A549 (cell line): Measurements from ENCODE around the gene PECR. TPM values are rescaled to one million over a fixed set of nuclear protein-coding genes. Genes with fewer than 3 reads are reported as not detected.

Source experiments
- ATAC-seq, 2 experiments: fragments of 200-7000 bp in 1 of 2; fragments of >200 bp in 1 of 2; cut with Nextera tagmentation in 1 of 2; cut with Tn5 transposase in 1 of 2; 3 replicates each; pipeline versions ENCODE4 v1.8.0 to v1.9.1; 2018 to 2020; ENCODE audit warnings: mild to moderate bottlenecking in 1 of 2, moderate library complexity in 1 of 2
- CTCF ChIA-PET: fragments of 300-600 bp; sonication (Branson Sonifier 250); formaldehyde crosslinking; extraction: SDS; loops from one replicate; lab custom pipeline; 2021; ENCODE audit warnings: antibody characterized with exemption, inconsistent platforms; lab: Yijun Ruan, JAX
- POLR2A ChIA-PET: fragments of 350-600 bp; formaldehyde crosslinking; extraction: SDS; loops from one replicate; lab custom pipeline; 2021; ENCODE audit warnings: antibody characterized with exemption, inconsistent platforms; lab: Yijun Ruan, JAX
- DNase-seq, 2 experiments: peaks; one replicate each; pipeline versions ENCODE4 v3.0.0 to v3.0.0-alpha.2; 2011 to 2016; ENCODE audit warnings: low read depth in 1 of 2, low spot score in 1 of 2
- FAIRE-seq: peaks from 2 replicates; lab custom pipeline; 2011; peaks lifted over from hg19 to GRCh38; lab: Jason Lieb, UNC
- H3K27ac ChIP-seq, 2 experiments: fragments of >200 bp; sonication (Bioruptor Twin); formaldehyde crosslinking; 3 replicates each; pipeline ENCODE4 v1.5.1; 2016 to 2017
- H3K4me1 ChIP-seq: fragments of >200 bp; sonication (Bioruptor Twin); formaldehyde crosslinking; 3 replicates; pipeline ENCODE4 v1.6.1; 2016
- H3K4me2 ChIP-seq: fragments of >200 bp; sonication (Bioruptor Twin); formaldehyde crosslinking; 3 replicates; pipeline ENCODE4 v1.6.1; 2016
- H3K4me3 ChIP-seq: fragments of >200 bp; sonication (Bioruptor Twin); formaldehyde crosslinking; 3 replicates; pipeline ENCODE4 v1.5.1; 2016
- H3K9me3 ChIP-seq: fragments of >200 bp; sonication (Bioruptor Twin); formaldehyde crosslinking; 3 replicates; pipeline ENCODE4 v1.6.1; 2016
- ATOH8 ChIP-seq: fragments of 250-450 bp; sonication (Bioruptor Pico); IDR thresholded peaks from 2 replicates; pipeline ENCODE4 v1.5.0; 2020; ENCODE audit warnings: low read depth, mild to moderate bottlenecking, moderate library complexity
- EHMT2 ChIP-seq: fragments of 200-600 bp; sonication (generic); IDR thresholded peaks from 2 replicates; pipeline ENCODE4 v1.6.1; 2016; ENCODE audit warnings: antibody characterized with exemption, low read depth, mild to moderate bottlenecking, moderate library complexity
- FOSB ChIP-seq: fragments of 250-450 bp; sonication (Bioruptor Pico); IDR thresholded peaks from 2 replicates; pipeline ENCODE4 v1.5.0; 2020; ENCODE audit warnings: mild to moderate bottlenecking, moderate library complexity
- MAFK ChIP-seq: fragments of 450-650 bp; IDR thresholded peaks from 2 replicates; pipeline ENCODE4 v1.6.1; 2014; ENCODE audit not compliant: partially characterized antibody
- RCOR1 ChIP-seq: fragments of 150-350 bp; IDR thresholded peaks from 2 replicates; pipeline ENCODE4 v1.6.1; 2014; ENCODE audit warnings: antibody characterized with exemption, low read length, low read depth
- WGBS: methylation state at CpG from one replicate; pipeline ENCODE4 v1.1.6; 2017; ENCODE audit errors: missing lambda C conversion rate; 5-methylcytosine and 5-hydroxymethylcytosine counted together
- polyA plus RNA-seq, 4 experiments: library from polyadenylated mRNA; depleted of rRNA in 3 of 4; stranded (reverse); fragments of >200 nt; fragmentation: RNase III in 1 of 4; extraction: RNeasy Plus Mini Kit Qiagen cat#74134 plus additional on column Dnase treatment in 1 of 4; gene quantifications; 2 replicates in 3 of 4; 3 replicates in 1 of 4; pipeline ENCODE4 v1.2.3, GENCODE V29; 2011 to 2017
- TF ChIP-seq, protein P1 (sequence below): fragments of >200 bp; sonication (Bioruptor Twin); formaldehyde crosslinking; IDR thresholded peaks from 3 replicates; pipeline ENCODE4 v1.5.1; 2016
- TF ChIP-seq, protein P2 (sequence below): fragments of 250-450 bp; sonication (Bioruptor Pico); IDR thresholded peaks from 2 replicates; pipeline ENCODE4 v1.5.0; 2021; ENCODE audit warnings: mild to moderate bottlenecking, moderate library complexity, borderline replicate concordance
- TF ChIP-seq, protein P3 (sequence below): IDR thresholded peaks from 2 replicates; pipeline ENCODE4 v1.6.1; 2012
- TF ChIP-seq, protein P4 (sequence below): fragments of 150-350 bp; IDR thresholded peaks from 2 replicates; pipeline ENCODE4 v1.6.1; 2014; ENCODE audit warnings: low read depth, mild to moderate bottlenecking, low read length

PECR gene
- polyA plus RNA-seq, 2 of the 4 experiments (the other 2 are of a cell fraction): 16.8 to 39.9 TPM

GRCh38 chr2:216029416-216030129, 52.0 kb downstream of the PECR start:
- CTCF ChIA-PET: interaction anchor here (0.9 kb wide), 1 partner anchor 58 kb away, joined by 3 read pairs; no protein-coding TSS in a partner anchor
- Histone ChIP-seq H3K4me1 (no peaks in the 10 kb centered on the region), H3K9me3 (no peaks in the 10 kb centered on the region)
- no peak for ATAC-seq
- no peak for DNase-seq
- 86% methylated on average over 7 of the region's 7 CpGs for WGBS
- no peak for FAIRE-seq
- TF ChIP-seq, protein P1, sequence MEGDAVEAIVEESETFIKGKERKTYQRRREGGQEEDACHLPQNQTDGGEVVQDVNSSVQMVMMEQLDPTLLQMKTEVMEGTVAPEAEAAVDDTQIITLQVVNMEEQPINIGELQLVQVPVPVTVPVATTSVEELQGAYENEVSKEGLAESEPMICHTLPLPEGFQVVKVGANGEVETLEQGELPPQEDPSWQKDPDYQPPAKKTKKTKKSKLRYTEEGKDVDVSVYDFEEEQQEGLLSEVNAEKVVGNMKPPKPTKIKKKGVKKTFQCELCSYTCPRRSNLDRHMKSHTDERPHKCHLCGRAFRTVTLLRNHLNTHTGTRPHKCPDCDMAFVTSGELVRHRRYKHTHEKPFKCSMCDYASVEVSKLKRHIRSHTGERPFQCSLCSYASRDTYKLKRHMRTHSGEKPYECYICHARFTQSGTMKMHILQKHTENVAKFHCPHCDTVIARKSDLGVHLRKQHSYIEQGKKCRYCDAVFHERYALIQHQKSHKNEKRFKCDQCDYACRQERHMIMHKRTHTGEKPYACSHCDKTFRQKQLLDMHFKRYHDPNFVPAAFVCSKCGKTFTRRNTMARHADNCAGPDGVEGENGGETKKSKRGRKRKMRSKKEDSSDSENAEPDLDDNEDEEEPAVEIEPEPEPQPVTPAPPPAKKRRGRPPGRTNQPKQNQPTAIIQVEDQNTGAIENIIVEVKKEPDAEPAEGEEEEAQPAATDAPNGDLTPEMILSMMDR: no peak
- TF ChIP-seq, all 56 proteins: peak for 0
- POLR2A ChIA-PET: no interaction called here
- Histone ChIP-seq H3K4me3 (no peak overlapping the region), H3K4me2 (no peak overlapping the region), H3K27ac (no peak overlapping the region)

DNA sequence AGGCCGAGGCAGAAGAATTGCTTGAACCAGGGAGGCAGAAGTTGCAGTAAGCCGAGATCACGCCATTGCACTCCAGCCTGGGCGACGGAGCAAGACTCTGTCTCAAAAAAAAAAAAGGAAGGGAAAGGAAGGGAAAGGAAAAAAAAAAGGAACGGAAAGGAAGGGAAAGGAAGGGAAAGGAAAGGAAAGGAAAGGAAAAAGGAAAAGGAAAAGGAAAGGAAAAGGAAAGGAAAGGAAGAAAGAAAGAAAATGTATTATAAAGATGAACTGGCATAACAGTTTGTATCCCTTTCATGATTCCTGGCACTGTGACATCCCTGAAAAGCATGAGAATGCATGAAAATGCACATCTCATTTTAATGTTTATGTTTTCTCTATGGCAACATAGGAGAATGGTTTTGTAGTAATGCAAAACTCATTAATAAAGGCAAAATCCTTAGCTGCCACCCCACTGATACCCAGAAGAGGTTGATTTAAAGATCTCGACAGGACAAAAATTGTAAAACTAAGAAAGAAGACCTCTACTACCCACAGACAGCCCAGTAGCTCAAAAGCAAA, 56.8 kb downstream of the PECR start:
- ChIA-PET CTCF (interaction anchor here (1.2 to 3.8 kb wide), 5 partner anchors 9 to 75 kb away, joined by 3 to 31 read pairs (median 3); no protein-coding TSS in a partner anchor), POLR2A (no interaction called here)
- Histone ChIP-seq H3K4me3 (no peak overlapping the region), H3K9me3 (no peaks in the 10 kb centered on the region), H3K4me2 (no peak overlapping the region), H3K4me1 (no peaks in the 10 kb centered on the region), H3K27ac (no peak overlapping the region)
- no peak for DNase-seq
- TF ChIP-seq, protein P2, sequence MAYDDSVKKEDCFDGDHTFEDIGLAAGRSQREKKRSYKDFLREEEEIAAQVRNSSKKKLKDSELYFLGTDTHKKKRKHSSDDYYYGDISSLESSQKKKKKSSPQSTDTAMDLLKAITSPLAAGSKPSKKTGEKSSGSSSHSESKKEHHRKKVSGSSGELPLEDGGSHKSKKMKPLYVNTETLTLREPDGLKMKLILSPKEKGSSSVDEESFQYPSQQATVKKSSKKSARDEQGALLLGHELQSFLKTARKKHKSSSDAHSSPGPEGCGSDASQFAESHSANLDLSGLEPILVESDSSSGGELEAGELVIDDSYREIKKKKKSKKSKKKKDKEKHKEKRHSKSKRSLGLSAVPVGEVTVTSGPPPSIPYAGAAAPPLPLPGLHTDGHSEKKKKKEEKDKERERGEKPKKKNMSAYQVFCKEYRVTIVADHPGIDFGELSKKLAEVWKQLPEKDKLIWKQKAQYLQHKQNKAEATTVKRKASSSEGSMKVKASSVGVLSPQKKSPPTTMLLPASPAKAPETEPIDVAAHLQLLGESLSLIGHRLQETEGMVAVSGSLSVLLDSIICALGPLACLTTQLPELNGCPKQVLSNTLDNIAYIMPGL (CRISPR knock-in tag): no peak
- TF ChIP-seq, protein P3, sequence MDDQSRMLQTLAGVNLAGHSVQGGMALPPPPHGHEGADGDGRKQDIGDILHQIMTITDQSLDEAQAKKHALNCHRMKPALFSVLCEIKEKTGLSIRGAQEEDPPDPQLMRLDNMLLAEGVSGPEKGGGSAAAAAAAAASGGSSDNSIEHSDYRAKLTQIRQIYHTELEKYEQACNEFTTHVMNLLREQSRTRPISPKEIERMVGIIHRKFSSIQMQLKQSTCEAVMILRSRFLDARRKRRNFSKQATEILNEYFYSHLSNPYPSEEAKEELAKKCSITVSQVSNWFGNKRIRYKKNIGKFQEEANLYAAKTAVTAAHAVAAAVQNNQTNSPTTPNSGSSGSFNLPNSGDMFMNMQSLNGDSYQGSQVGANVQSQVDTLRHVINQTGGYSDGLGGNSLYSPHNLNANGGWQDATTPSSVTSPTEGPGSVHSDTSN: no peak
- TF ChIP-seq ATOH8 (no peak), RCOR1 (no peak), EHMT2 (no peak), MAFK (no peak), FOSB (CRISPR knock-in tag) (no peak)
- TF ChIP-seq, protein P4, sequence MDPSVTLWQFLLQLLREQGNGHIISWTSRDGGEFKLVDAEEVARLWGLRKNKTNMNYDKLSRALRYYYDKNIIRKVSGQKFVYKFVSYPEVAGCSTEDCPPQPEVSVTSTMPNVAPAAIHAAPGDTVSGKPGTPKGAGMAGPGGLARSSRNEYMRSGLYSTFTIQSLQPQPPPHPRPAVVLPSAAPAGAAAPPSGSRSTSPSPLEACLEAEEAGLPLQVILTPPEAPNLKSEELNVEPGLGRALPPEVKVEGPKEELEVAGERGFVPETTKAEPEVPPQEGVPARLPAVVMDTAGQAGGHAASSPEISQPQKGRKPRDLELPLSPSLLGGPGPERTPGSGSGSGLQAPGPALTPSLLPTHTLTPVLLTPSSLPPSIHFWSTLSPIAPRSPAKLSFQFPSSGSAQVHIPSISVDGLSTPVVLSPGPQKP: no peak
- TF ChIP-seq, protein P1: no peak
- TF ChIP-seq, all 56 proteins: peak for 0
- WGBS: 83% methylated on average over 7 of the region's 7 CpGs
- ATAC-seq: no peak
- FAIRE-seq: no peak
